ENCODE results near the gene INAFM1.

INAFM1 gene

GRCh38 chr19:47323872-47324271 lies 49.2 kb downstream of the INAFM1 start:
- no peak for DNase-seq (ENCODE audit: low read depth)
- no peak overlapping the region for H3K4me3 ChIP-seq (ENCODE audit: low read depth, low read length)
- TF ChIP-seq CTCF (IDR thresholded peaks at IDR 0.05; ENCODE audit: control insufficient read depth, extremely low read depth, insufficient read depth): no peak

- TF ChIP-seq CTCF (IDR thresholded peaks at IDR 0.05; ENCODE audit: control insufficient read depth, extremely low read depth, insufficient read depth): no peak
- no peak for DNase-seq (ENCODE audit: low read depth)
- H3K4me3 ChIP-seq (ENCODE audit: low read depth, low read length): no peak overlapping the region
These were observed 49.8 kb downstream of the INAFM1 start for GRCh38 chr19:47324502-47324901.

Data from LNCaP clone FGC (cell line).